Mesothelial cell of epicardium (in vitro differentiated cells): ENCODE results near the gene DHFR. TPM values are rescaled to one million over a fixed set of nuclear protein-coding genes. Genes with fewer than 3 reads are reported as not detected.
A peak's percentile ranks its signal among the peaks of the same experiment; 100 is the strongest.
"Not testable (repeated sequence)": the region's sequence is repeated elsewhere in the genome, so short reads cannot be mapped to it uniquely, and the experiment has no call there.

ENCODE experiments used
- DNase-seq, 2 experiments: peaks; one replicate each; pipeline ENCODE4 v3.0.0; 2021; ENCODE audit warnings: low spot score in 2 of 2; ENCODE audit not compliant: unreplicated experiment in 2 of 2
- H3K27ac Mint-ChIP-seq: 2 replicates; pipeline ENCODE4 v1.8.0; 2021; ENCODE audit warnings: mixed read lengths
- H3K27me3 Mint-ChIP-seq: 2 replicates; pipeline ENCODE4 v1.8.0; 2021; ENCODE audit warnings: low read depth, mixed read lengths
- H3K36me3 Mint-ChIP-seq: 2 replicates; pipeline ENCODE4 v1.8.0; 2021; ENCODE audit warnings: mixed read lengths
- H3K4me1 Mint-ChIP-seq: 2 replicates; pipeline ENCODE4 v1.8.0; 2021; ENCODE audit warnings: mixed read lengths
- H3K4me3 Mint-ChIP-seq: 2 replicates; pipeline ENCODE4 v1.8.0; 2021; ENCODE audit warnings: mild to moderate bottlenecking, moderate library complexity, mixed read lengths
- H3K9me3 Mint-ChIP-seq: 2 replicates; pipeline ENCODE4 v1.8.0; 2021; ENCODE audit warnings: mixed read lengths
- total RNA-seq: library from RNA; stranded (reverse); gene quantifications from 3 replicates; pipeline ENCODE4 v1.2.1, GENCODE V29; 2021
- TF ChIP-seq, protein P1 (sequence below): fragments of 200-600 bp; sonication (generic); IDR thresholded peaks from one replicate; pipeline ENCODE4 v1.5.0; 2021; ENCODE audit warnings: antibody characterized with exemption; ENCODE audit not compliant: unreplicated experiment

The DHFR gene
- total RNA-seq, 1 donor from 2014 or later: 30.9 TPM

DNA sequence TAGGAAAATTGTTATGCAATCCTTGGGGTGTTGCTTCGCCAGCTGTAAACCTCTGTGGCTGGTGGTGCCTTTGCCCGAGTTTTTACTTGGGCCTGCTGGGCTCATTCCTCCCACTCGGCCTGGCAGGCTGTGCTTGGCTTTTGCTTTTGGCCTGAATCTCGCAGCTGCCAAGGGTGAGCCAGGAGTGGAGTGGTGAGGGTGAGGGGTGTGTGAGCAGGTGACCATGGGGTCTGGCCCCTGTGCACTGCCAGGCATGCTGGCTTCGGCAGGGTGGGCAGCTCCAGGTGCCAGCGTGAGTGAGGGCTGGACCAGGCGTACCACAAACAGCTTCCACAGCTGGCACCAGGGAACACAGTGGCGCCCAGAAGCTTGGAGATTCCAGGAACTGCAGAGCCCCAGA lies 12.6 kb upstream of the DHFR start:
- H3K27ac Mint-ChIP-seq: no peak overlapping the region
- TF ChIP-seq, protein P1, sequence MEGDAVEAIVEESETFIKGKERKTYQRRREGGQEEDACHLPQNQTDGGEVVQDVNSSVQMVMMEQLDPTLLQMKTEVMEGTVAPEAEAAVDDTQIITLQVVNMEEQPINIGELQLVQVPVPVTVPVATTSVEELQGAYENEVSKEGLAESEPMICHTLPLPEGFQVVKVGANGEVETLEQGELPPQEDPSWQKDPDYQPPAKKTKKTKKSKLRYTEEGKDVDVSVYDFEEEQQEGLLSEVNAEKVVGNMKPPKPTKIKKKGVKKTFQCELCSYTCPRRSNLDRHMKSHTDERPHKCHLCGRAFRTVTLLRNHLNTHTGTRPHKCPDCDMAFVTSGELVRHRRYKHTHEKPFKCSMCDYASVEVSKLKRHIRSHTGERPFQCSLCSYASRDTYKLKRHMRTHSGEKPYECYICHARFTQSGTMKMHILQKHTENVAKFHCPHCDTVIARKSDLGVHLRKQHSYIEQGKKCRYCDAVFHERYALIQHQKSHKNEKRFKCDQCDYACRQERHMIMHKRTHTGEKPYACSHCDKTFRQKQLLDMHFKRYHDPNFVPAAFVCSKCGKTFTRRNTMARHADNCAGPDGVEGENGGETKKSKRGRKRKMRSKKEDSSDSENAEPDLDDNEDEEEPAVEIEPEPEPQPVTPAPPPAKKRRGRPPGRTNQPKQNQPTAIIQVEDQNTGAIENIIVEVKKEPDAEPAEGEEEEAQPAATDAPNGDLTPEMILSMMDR: no peak
- no peaks in the 10 kb centered on the region for H3K9me3 Mint-ChIP-seq
- no peak for DNase-seq
- no peak overlapping the region for H3K4me3 Mint-ChIP-seq
- H3K4me1 Mint-ChIP-seq: no peaks in the 10 kb centered on the region
- H3K36me3 Mint-ChIP-seq: peaks cover 36% of the 10 kb centered on the region
- no peaks in the 10 kb centered on the region for H3K27me3 Mint-ChIP-seq

DNA sequence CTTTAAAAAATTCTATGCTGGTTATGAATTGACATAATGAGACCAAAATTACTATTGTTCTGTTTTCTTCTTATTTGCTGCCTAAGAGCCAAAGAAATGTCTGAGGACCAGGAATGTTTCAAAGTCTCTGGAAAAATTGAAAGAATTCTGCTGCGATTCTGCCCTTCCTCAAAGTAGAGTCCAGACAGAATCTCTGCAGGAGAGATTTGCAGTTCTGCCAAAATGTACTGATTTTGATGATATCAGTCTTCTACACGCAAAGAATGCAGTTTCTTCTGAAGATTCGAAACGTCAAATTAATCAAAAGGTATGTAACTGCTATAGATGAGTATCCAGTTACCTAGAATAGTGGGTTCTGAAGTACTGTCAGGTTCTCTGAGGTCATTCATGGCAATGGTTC lies 10.3 kb upstream of the DHFR start:
- peaks cover 51% of the 10 kb centered on the region for H3K36me3 Mint-ChIP-seq
- no peak overlapping the region for H3K27ac Mint-ChIP-seq
- H3K4me1 Mint-ChIP-seq: no peaks in the 10 kb centered on the region
- no peak overlapping the region for H3K4me3 Mint-ChIP-seq
- TF ChIP-seq, protein P1: no peak
- H3K9me3 Mint-ChIP-seq: no peaks in the 10 kb centered on the region
- no peak for DNase-seq
- H3K27me3 Mint-ChIP-seq: no peaks in the 10 kb centered on the region

- Mint-ChIP-seq H3K27me3 (no peaks in the 10 kb centered on the region), H3K9me3 (no peaks in the 10 kb centered on the region), H3K36me3 (peaks cover 66% of the 10 kb centered on the region), H3K4me1 (no peaks in the 10 kb centered on the region), H3K4me3 (no peak overlapping the region), H3K27ac (no peak overlapping the region)
- TF ChIP-seq, protein P1: no peak
- DNase-seq: no peak
These were observed 7.3 kb upstream of the DHFR start for GRCh38 chr5:80662108-80662507.

- not testable (repeated sequence) for H3K27me3 Mint-ChIP-seq, DNase-seq, H3K27ac Mint-ChIP-seq, H3K4me1 Mint-ChIP-seq, H3K4me3 Mint-ChIP-seq, H3K9me3 Mint-ChIP-seq
- H3K36me3 Mint-ChIP-seq: peaks cover 59% of the 10 kb centered on the region
These were observed 5.9 kb upstream of the DHFR start for GRCh38 chr5:80660661-80661060.

GRCh38 chr5:80659106-80659505 lies 4.3 kb upstream of the DHFR start:
- H3K4me1 Mint-ChIP-seq: peaks cover 15% of the 10 kb centered on the region
- no peaks in the 10 kb centered on the region for H3K9me3 Mint-ChIP-seq
- H3K27ac Mint-ChIP-seq: no peak overlapping the region
- no peaks in the 10 kb centered on the region for H3K27me3 Mint-ChIP-seq
- no peak for DNase-seq
- H3K4me3 Mint-ChIP-seq: no peak overlapping the region
- TF ChIP-seq, protein P1: no peak
- peaks cover 49% of the 10 kb centered on the region for H3K36me3 Mint-ChIP-seq

DNA sequence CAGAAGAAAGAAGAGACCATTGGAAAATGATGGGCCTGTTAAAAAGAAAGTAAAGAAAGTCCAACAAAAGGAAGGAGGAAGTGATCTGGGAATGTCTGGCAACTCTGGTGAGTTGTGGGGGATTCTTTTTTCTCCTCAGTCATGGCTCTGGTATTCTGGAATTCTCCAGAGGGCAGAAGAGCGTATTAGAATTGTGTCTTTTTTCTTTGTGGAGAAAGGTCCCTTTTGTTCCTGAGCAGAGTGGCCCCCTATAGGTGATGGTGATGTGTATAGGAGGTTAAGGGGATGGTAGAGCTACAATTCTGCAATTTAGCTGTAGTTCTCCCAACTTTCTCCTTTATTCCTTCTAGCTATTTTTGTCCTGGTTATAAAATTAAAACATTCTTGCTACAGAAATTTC lies 1.6 kb upstream of the DHFR start:
- no peak overlapping the region for H3K27ac Mint-ChIP-seq
- no peak for DNase-seq
- peaks cover 31% of the 10 kb centered on the region for H3K36me3 Mint-ChIP-seq
- no peaks in the 10 kb centered on the region for H3K27me3 Mint-ChIP-seq
- no peaks in the 10 kb centered on the region for H3K9me3 Mint-ChIP-seq
- TF ChIP-seq, protein P1: no peak
- H3K4me3 Mint-ChIP-seq: peak overlapping the region; percentile 2
- peaks cover 25% of the 10 kb centered on the region for H3K4me1 Mint-ChIP-seq
